HEK293T (cell line): ENCODE data around the gene STAB2.

Source experiments
- ARNT ChIP-seq: fragments of 450-650 bp; IDR thresholded peaks from 2 replicates; pipeline ENCODE4 v1.6.1; 2017; ENCODE audit warnings: mild to moderate bottlenecking
- BHLHE40 ChIP-seq: fragments of 450-650 bp; IDR thresholded peaks from 2 replicates; pipeline ENCODE4 v1.6.1; 2016; ENCODE audit warnings: mild to moderate bottlenecking, moderate library complexity, borderline replicate concordance
- CTBP1 ChIP-seq: fragments of 450-650 bp; IDR thresholded peaks from 2 replicates; pipeline ENCODE4 v1.6.1; 2016; ENCODE audit warnings: borderline replicate concordance
- ELF4 ChIP-seq: fragments of 450-650 bp; IDR thresholded peaks from 2 replicates; pipeline ENCODE4 v1.6.1; 2017; ENCODE audit warnings: antibody characterized with exemption
- FOXA1 ChIP-seq: fragments of 450-650 bp; IDR thresholded peaks from 2 replicates; pipeline ENCODE4 v1.6.1; 2016; ENCODE audit warnings: mild to moderate bottlenecking
- FOXK2 ChIP-seq: fragments of 450-650 bp; IDR thresholded peaks from 2 replicates; pipeline ENCODE4 v1.6.1; 2016; ENCODE audit warnings: mild to moderate bottlenecking
- FOXM1 ChIP-seq: fragments of 450-650 bp; IDR thresholded peaks from 2 replicates; pipeline ENCODE4 v1.6.1; 2017; ENCODE audit warnings: mild to moderate bottlenecking, borderline replicate concordance
- HDGF ChIP-seq: fragments of 450-650 bp; IDR thresholded peaks from 2 replicates; pipeline ENCODE4 v1.6.1; 2017; ENCODE audit warnings: antibody characterized with exemption, borderline replicate concordance
- NFRKB ChIP-seq: fragments of 450-650 bp; IDR thresholded peaks from 2 replicates; pipeline ENCODE4 v1.6.1; 2016; ENCODE audit warnings: mild to moderate bottlenecking, moderate library complexity
- SP1 ChIP-seq: fragments of 450-650 bp; IDR thresholded peaks from 2 replicates; pipeline ENCODE4 v1.6.1; 2017
- SUZ12 ChIP-seq: fragments of 450-650 bp; IDR thresholded peaks from 2 replicates; pipeline ENCODE4 v1.6.1; 2016; ENCODE audit warnings: mild to moderate bottlenecking
- TARDBP ChIP-seq: fragments of 450-650 bp; IDR thresholded peaks from 2 replicates; pipeline ENCODE4 v1.6.1; 2016
- ZNF384 ChIP-seq: fragments of 450-650 bp; IDR thresholded peaks from 2 replicates; pipeline ENCODE4 v1.6.1; 2016
- TF ChIP-seq, protein P1 (sequence below): fragments of 450-650 bp; IDR thresholded peaks from 2 replicates; pipeline ENCODE4 v1.6.1; 2016

DNA sequence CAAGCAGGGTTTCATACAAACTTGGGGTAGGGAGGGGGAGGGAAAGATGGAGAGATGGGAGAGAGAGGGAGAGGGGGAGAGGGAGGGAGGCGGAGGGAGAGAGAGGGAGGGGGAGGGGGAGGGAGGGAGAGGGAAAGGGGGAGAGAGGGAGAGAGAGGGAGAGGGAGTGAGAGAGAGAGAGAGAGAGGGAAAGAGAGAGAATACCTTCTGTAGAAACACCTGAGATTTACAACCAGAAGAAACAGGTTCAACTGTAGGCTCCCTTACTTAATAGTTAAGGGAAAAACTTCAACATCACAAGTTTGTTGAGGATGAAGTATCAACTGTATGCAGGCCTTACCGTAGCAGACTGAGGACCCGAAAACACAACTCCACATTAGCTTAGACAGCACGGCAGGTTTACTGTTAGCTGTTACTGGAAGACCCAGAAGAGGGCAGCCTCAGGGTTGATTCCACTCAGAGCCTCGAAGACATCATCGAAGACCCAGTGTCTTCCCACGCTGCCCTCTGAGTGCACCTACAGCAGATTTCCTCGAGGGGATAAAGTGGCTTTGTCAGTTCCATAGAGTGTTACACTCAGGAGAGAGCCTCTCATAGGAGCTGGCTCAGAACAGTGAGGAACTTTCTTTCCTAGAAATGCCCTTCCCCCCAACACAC is 181.5 kb downstream of the STAB2 start:
- TF ChIP-seq SUZ12 (no peak), HDGF (no peak), FOXA1 (no peak), ZNF384 (no peak), SP1 (no peak), BHLHE40 (no peak), NFRKB (no peak), TARDBP (no peak), ARNT (no peak), FOXK2 (no peak), ELF4 (no peak), FOXM1 (no peak), CTBP1 (no peak)
- TF ChIP-seq, protein P1, sequence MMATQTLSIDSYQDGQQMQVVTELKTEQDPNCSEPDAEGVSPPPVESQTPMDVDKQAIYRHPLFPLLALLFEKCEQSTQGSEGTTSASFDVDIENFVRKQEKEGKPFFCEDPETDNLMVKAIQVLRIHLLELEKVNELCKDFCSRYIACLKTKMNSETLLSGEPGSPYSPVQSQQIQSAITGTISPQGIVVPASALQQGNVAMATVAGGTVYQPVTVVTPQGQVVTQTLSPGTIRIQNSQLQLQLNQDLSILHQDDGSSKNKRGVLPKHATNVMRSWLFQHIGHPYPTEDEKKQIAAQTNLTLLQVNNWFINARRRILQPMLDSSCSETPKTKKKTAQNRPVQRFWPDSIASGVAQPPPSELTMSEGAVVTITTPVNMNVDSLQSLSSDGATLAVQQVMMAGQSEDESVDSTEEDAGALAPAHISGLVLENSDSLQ, result no peak
